OCI-LY3 (cell line): ENCODE data around the gene ZNF618.

Experiments
- CTCF ChIP-seq: fragments of 200-600, 300-600 bp; sonication (generic); IDR thresholded peaks from 2 replicates; pipeline ENCODE4 v1.5.1; 2014; ENCODE audit warnings: antibody characterized with exemption, low read length, low read depth
- EZH2phosphoT487 ChIP-seq: fragments of 200-600 bp; shearing (Covaris generic); IDR thresholded peaks from 2 replicates; pipeline ENCODE4 v1.6.1; 2018; ENCODE audit warnings: antibody characterized with exemption, mixed run types, low read depth

- TF ChIP-seq CTCF (no peak), EZH2phosphoT487 (no peak)
Measured at GRCh38 chr9:113998114-113998513, 122.0 kb downstream of the ZNF618 start.
